Stimulated activated CD4-positive, alpha-beta T cell treated with anti-CD3 and anti-CD28 coated beads, TNF-alpha, amount 100 ng/mL, for 24 hours (primary cell): ENCODE data around the gene PCLAF.

Experiments used
- DNase-seq, 3 experiments: peaks; one replicate each; pipeline ENCODE4 v3.0.0-alpha.2; 2020; ENCODE audit warnings: low read depth in 3 of 3

PCLAF gene

GRCh38 chr15:64324165-64324877 lies 56.9 kb downstream of the PCLAF start:
- DNase-seq = no peak

GRCh38 chr15:64315216-64315615 lies 66.0 kb downstream of the PCLAF start:
- no peak for DNase-seq

- no peak for DNase-seq
These were observed 66.8 kb downstream of the PCLAF start for GRCh38 chr15:64314456-64314855.
